IPS-20b (cell line): Measurements from ENCODE around the gene GAGE12J.
"Not testable (repeated sequence)": the region's sequence is repeated elsewhere in the genome, so short reads cannot be mapped to it uniquely, and the experiment has no call there.

ENCODE experiments used
- H3K27ac ChIP-seq: one replicate; pipeline ENCODE4 v1.5.1; 2013; ENCODE audit warnings: low read length
- H3K27me3 ChIP-seq: 2 replicates; pipeline ENCODE4 v1.6.1; 2013; ENCODE audit warnings: mild to moderate bottlenecking, low read length, inconsistent platforms; ENCODE audit not compliant: insufficient read depth
- H3K36me3 ChIP-seq: 2 replicates; pipeline ENCODE4 v1.6.1; 2013; ENCODE audit warnings: low read depth, mild to moderate bottlenecking, inconsistent platforms, low read length, moderate library complexity; ENCODE audit not compliant: insufficient read depth
- H3K4me1 ChIP-seq: 2 replicates; pipeline ENCODE4 v1.6.1; 2013; ENCODE audit warnings: mild to moderate bottlenecking, control low read depth, inconsistent platforms, low read length, moderate library complexity; ENCODE audit not compliant: insufficient read depth
- H3K4me3 ChIP-seq: 2 replicates; pipeline ENCODE4 v1.5.1; 2013; ENCODE audit warnings: mild to moderate bottlenecking, low read length, inconsistent platforms
- H3K9ac ChIP-seq: 2 replicates; pipeline ENCODE4 v1.6.1; 2013; ENCODE audit warnings: low read depth, mild to moderate bottlenecking, inconsistent platforms, low read length, moderate library complexity
- H3K9me3 ChIP-seq: 2 replicates; pipeline ENCODE4 v1.6.1; 2013; ENCODE audit warnings: mild to moderate bottlenecking, low read depth, low read length, inconsistent platforms; ENCODE audit not compliant: insufficient read depth

Gene GAGE12J

DNA sequence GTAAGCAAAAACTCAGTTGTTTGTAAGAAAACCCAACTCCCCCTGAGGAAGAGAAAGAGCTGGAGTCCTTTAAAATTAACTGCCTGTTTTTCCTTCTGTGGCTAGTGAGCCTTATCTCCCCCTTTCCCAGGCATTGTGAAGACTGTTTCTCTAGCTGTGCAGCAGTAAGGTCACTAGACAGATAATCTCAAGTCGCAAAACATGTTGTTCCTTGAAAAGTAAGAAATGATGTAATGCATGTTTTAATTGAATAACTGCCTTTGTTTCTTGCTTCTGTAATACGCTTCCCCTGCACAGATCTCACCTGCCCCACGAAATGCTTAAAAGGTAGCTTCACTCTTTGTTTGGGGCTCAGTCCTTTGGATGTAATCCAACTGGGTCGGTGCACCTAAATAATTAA lies 5.8 kb upstream of the GAGE12J start:
- Histone ChIP-seq H3K27ac (no peak overlapping the region), H3K4me3 (no peak overlapping the region), H3K36me3 (no peaks in the 10 kb centered on the region), H3K9me3 (no peaks in the 10 kb centered on the region), H3K27me3 (no peaks in the 10 kb centered on the region), H3K9ac (no peak overlapping the region), H3K4me1 (peaks cover 2% of the 10 kb centered on the region; the same call in 1 of the 2 replicates)

DNA sequence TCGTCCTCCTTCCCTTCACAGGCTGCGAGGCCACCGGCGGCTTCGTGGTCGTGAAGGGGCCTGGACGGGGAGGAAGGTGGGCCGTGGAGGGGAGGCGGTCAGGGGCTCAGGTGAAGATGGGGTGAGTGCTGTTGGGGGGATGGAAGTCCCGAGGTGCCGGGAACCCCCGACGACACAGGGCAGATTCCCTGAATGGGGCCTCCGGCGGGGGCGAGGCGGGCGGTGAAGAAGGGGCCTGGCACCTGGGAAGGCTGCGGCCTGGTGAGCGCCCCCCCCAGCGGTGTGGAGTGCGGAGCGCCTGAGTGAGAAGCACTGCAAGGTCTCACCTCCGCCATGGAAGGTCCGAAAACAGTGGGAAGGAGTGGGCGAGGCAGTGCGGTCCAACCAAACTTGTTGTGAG lies 429 bp downstream of the GAGE12J start:
- H3K9me3 ChIP-seq, H3K4me3 ChIP-seq, H3K9ac ChIP-seq, H3K4me1 ChIP-seq, H3K27ac ChIP-seq, H3K36me3 ChIP-seq, H3K27me3 ChIP-seq: not testable (repeated sequence)

DNA sequence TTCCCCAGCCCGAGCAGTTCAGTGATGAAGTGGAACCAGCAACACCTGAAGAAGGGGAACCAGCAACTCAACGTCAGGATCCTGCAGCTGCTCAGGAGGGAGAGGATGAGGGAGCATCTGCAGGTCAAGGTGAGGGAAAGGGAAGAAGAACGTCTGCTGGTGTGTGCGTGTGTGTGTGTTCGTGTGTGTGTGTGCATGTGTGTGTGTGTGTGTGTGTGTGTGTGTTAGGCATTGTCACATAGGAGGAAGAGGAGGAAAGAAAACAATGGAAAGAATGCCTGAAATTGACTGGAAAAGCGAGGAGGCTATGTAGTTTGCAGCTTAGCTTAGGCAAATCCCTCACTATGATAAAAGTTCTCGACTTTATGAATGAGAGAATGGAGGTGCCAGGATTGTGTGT lies 1.9 kb downstream of the GAGE12J start:
- H3K9me3 ChIP-seq, H3K27ac ChIP-seq, H3K4me1 ChIP-seq, H3K9ac ChIP-seq, H3K27me3 ChIP-seq, H3K4me3 ChIP-seq, H3K36me3 ChIP-seq: not testable (repeated sequence)

DNA sequence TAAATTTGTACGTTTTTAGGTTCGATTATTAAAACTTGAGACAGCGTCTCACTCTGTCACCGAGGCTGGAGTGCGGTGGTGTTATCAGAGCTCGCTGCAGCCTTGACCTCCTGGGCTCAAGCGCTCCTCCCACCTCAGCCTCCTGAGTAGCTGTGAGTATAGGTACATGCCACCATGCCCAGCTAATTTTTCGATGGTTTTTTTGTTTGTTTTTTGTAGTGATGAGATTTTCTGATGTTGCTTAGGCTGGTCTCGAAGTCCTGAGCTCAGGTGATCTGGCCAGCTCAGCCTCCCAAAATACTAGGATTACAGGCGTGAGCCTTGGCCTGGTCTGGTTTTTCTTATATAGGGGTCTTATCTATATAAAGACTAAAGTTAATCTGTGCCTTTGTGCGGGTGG lies 8.6 kb downstream of the GAGE12J start:
- not testable (repeated sequence) for H3K27ac ChIP-seq, H3K9ac ChIP-seq, H3K27me3 ChIP-seq, H3K36me3 ChIP-seq, H3K4me3 ChIP-seq, H3K4me1 ChIP-seq, H3K9me3 ChIP-seq

DNA sequence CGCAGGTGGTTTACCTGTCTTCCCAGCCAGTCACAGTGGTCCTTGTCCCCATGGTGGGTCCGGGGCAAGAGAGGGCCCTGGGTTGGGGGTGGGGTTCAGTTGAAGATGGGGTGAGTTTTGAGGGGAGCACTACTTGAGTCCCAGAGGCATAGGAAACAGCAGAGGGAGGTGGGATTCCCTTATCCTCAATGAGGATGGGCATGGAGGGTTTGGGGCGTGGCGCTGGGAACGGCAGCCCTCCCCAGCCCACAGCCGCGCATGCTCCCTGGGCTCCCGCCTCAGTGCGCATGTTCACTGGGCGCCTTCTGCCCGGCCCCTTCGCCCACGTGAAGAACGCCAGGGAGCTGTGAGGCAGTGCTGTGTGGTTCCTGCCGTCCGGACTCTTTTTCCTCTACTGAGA lies 9.4 kb downstream of the GAGE12J start, which contains the start of gene GAGE13:
Gene GAGE13, plus strand, starts transcription at position 301 of the 400 bp plus-strand sequence. CDS start 1,156 bp downstream, outside the sequence.
- not testable (repeated sequence) for H3K27ac ChIP-seq, H3K9me3 ChIP-seq, H3K4me3 ChIP-seq, H3K4me1 ChIP-seq, H3K9ac ChIP-seq, H3K36me3 ChIP-seq, H3K27me3 ChIP-seq

DNA sequence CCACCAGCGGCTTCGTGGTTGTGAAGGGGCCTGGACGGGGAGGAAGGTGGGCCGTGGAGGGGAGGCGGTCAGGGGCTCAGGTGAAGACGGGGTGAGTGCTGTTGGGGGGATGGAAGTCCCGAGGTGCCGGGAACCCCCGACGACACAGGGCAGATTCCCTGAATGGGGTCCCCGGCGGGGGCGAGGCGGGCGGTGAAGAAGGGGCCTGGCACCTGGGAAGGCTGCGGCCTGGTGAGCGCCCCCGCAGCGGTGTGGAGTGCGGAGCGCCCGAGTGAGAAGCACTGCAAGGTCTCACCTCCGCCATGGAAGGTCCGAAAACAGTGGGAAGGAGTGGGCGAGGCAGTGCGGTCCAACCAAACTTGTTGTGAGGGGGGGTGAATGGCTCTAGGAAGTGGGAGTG lies 10.0 kb downstream of the GAGE12J start:
- H3K36me3 ChIP-seq, H3K27me3 ChIP-seq, H3K4me1 ChIP-seq, H3K4me3 ChIP-seq, H3K9me3 ChIP-seq, H3K27ac ChIP-seq, H3K9ac ChIP-seq: not testable (repeated sequence)

DNA sequence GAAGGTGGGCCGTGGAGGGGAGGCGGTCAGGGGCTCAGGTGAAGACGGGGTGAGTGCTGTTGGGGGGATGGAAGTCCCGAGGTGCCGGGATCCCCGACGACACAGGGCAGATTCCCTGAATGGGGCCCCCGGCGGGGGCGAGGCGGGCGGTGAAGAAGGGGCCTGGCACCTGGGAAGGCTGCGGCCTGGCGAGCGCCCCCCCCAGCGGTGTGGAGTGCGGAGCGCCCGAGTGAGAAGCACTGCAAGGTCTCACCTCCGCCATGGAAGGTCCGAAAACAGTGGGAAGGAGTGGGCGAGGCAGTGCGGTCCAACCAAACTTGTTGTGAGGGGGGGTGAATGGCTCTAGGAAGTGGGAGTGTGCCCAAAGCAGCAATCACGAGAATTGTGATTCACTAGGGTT lies 19.6 kb downstream of the GAGE12J start:
- H3K27me3 ChIP-seq, H3K36me3 ChIP-seq, H3K27ac ChIP-seq, H3K9ac ChIP-seq, H3K9me3 ChIP-seq, H3K4me1 ChIP-seq, H3K4me3 ChIP-seq: not testable (repeated sequence)

DNA sequence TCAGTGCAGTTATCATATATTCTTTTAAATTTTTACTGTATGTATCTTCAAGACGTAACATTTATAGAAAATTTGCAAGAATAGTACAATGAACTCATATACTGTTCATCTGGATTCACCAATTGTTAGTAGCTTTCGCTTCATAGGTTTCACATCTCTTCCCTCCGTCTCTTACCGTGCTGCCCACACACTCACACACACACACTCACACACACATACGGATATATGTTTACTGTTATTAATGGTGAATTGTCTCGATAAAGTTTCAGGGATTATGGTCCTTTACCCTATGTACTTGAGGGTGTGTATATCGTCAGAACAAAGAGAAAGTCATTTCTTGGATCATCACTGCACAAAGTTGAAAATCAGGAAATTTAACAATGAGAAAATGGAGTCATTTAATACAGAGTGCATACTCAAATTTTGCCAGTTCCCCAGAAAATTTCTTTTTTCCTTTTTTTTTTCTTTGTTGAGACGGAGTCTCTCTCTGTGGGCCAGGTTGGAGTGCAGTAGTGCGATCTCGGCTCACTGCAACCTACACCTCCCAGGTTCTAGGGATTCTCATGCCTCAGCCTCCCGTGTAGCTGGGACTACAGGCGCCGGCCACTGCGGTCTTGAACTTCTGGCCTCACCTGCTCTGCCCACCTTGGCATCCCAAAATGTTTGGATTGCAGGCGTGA lies 22.8 kb downstream of the GAGE12J start:
- H3K27ac ChIP-seq, H3K4me1 ChIP-seq, H3K4me3 ChIP-seq, H3K9ac ChIP-seq, H3K36me3 ChIP-seq, H3K27me3 ChIP-seq, H3K9me3 ChIP-seq: not testable (repeated sequence)

DNA sequence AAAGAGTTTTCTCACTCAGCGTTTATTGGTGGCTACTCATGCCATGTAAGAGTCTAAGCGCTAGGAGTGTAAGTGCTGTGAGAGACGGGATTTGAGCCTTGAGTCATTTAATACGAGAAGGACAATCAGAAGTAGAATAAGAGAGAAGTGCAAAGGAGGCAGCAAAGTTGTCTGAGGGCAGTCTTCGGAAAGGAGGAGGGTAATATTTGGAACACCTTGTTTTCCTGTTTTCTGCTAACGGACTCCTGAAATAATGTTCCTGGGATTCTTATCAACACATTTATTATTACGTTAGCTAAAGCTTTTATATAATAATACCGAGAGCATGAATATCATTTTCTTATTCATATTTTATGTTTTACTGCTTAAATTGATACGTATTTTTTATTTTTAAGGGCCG lies 23.6 kb downstream of the GAGE12J start:
- not testable (repeated sequence) for H3K4me1 ChIP-seq, H3K36me3 ChIP-seq, H3K27ac ChIP-seq, H3K27me3 ChIP-seq, H3K4me3 ChIP-seq, H3K9me3 ChIP-seq, H3K9ac ChIP-seq

DNA sequence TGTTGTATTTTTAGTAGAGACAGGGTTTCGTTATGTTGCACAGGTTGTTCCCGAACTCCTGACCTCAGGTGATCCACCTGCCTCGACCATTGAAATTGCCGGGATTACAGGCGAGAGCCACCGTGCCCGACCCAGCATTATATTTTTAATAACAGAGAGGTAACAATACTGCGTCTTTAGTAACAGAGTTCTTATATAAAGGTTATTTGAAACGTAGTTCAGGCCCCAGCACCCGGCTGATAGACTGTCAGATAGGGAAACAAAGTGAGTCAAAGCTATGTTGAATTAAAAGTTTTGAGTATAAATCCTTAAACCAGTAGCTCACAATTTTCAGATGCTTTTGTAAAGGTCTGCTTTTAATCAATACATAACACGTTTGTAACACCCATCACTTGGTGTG lies 24.3 kb downstream of the GAGE12J start:
- H3K27me3 ChIP-seq, H3K36me3 ChIP-seq, H3K27ac ChIP-seq, H3K4me1 ChIP-seq, H3K9me3 ChIP-seq, H3K9ac ChIP-seq, H3K4me3 ChIP-seq: not testable (repeated sequence)
